ENCODE results near the gene CAPN13. TPM values are rescaled to one million over a fixed set of nuclear protein-coding genes. Genes with fewer than 3 reads are reported as not detected.

CAPN13 gene
- total RNA-seq, 1 experiment from 2014 or later: not detected

GRCh38 chr2:30820381-30821055, 13.3 kb upstream of the CAPN13 start:
- ChIA-PET POLR2A (no interaction called here), CTCF (interaction anchor here (0.7 kb wide), 1 partner anchor 10 kb away, joined by 3 read pairs; no protein-coding TSS in a partner anchor)
- no TSS peak for BruUV-seq (replicated peaks)
- intact Hi-C loops (cut with micrococcal nuclease): no loop called here
- Mint-ChIP-seq H3K4me1 (ENCODE audit: insufficient read depth, unreplicated experiment) (no peaks in the 10 kb centered on the region), H3K36me3 (ENCODE audit: insufficient read depth, unreplicated experiment) (no peaks in the 10 kb centered on the region), H3K27me3 (ENCODE audit: insufficient read depth, unreplicated experiment) (no peaks in the 10 kb centered on the region), H3K27ac (ENCODE audit: low read depth, unreplicated experiment) (no peak overlapping the region), H3K4me3 (ENCODE audit: unreplicated experiment) (no peak overlapping the region), H3K9me3 (ENCODE audit: unreplicated experiment) (no peaks in the 10 kb centered on the region)
- TF ChIP-seq CTCF (IDR thresholded peaks at IDR 0.05; ENCODE audit: unreplicated experiment): no peak
- no peak for DNase-seq (ENCODE audit: unreplicated experiment)

- BruUV-seq (replicated peaks): no TSS peak
- Mint-ChIP-seq H3K4me3 (ENCODE audit: unreplicated experiment) (no peak overlapping the region), H3K27me3 (ENCODE audit: insufficient read depth, unreplicated experiment) (peaks cover 36% of the 10 kb centered on the region), H3K36me3 (ENCODE audit: insufficient read depth, unreplicated experiment) (no peaks in the 10 kb centered on the region), H3K9me3 (ENCODE audit: unreplicated experiment) (no peaks in the 10 kb centered on the region), H3K27ac (ENCODE audit: low read depth, unreplicated experiment) (no peak overlapping the region), H3K4me1 (ENCODE audit: insufficient read depth, unreplicated experiment) (no peaks in the 10 kb centered on the region)
- TF ChIP-seq CTCF (IDR thresholded peaks at IDR 0.05; ENCODE audit: unreplicated experiment): no peak
- ChIA-PET POLR2A (no interaction called here), CTCF (no interaction called here)
- DNase-seq (ENCODE audit: unreplicated experiment): no peak
- intact Hi-C loops (cut with micrococcal nuclease): no loop called here
Measured at GRCh38 chr2:30809938-30810337, 2.7 kb upstream of the CAPN13 start.

GRCh38 chr2:30808695-30809094, 1.4 kb upstream of the CAPN13 start:
- Mint-ChIP-seq H3K27me3 (ENCODE audit: insufficient read depth, unreplicated experiment) (peaks cover 32% of the 10 kb centered on the region), H3K4me3 (ENCODE audit: unreplicated experiment) (no peak overlapping the region), H3K27ac (ENCODE audit: low read depth, unreplicated experiment) (no peak overlapping the region), H3K4me1 (ENCODE audit: insufficient read depth, unreplicated experiment) (no peaks in the 10 kb centered on the region), H3K36me3 (ENCODE audit: insufficient read depth, unreplicated experiment) (no peaks in the 10 kb centered on the region), H3K9me3 (ENCODE audit: unreplicated experiment) (no peaks in the 10 kb centered on the region)
- ChIA-PET CTCF (no interaction called here), POLR2A (no interaction called here)
- BruUV-seq (replicated peaks): no TSS peak
- TF ChIP-seq CTCF (IDR thresholded peaks at IDR 0.05; ENCODE audit: unreplicated experiment): no peak
- intact Hi-C loops (cut with micrococcal nuclease): no loop called here
- DNase-seq (ENCODE audit: unreplicated experiment): no peak

- Mint-ChIP-seq H3K36me3 (ENCODE audit: insufficient read depth, unreplicated experiment) (no peaks in the 10 kb centered on the region), H3K27ac (ENCODE audit: low read depth, unreplicated experiment) (no peak overlapping the region), H3K4me3 (ENCODE audit: unreplicated experiment) (no peak overlapping the region), H3K9me3 (ENCODE audit: unreplicated experiment) (no peaks in the 10 kb centered on the region), H3K27me3 (ENCODE audit: insufficient read depth, unreplicated experiment) (peaks cover 12% of the 10 kb centered on the region), H3K4me1 (ENCODE audit: insufficient read depth, unreplicated experiment) (no peaks in the 10 kb centered on the region)
- BruUV-seq (replicated peaks): no TSS peak
- CTCF ChIA-PET: no interaction called here
- no peak for TF ChIP-seq CTCF (IDR thresholded peaks at IDR 0.05; ENCODE audit: unreplicated experiment)
- DNase-seq (ENCODE audit: unreplicated experiment): no peak
- POLR2A ChIA-PET: no interaction called here
- intact Hi-C loops (cut with micrococcal nuclease): no loop called here
Measured at GRCh38 chr2:30803281-30803680, 4.0 kb downstream of the CAPN13 start.
